ENCODE measurements around the gene TGM2. TPM values are rescaled to one million over a fixed set of nuclear protein-coding genes. Genes with fewer than 3 reads are reported as not detected.

TGM2 gene
- total and polyA plus RNA-seq, 9 of the 15 experiments (the other 6 are each of a cell fraction or from before 2014, with no cell fraction given) = 5.5 to 78.5 (median 37.6) TPM

DNA sequence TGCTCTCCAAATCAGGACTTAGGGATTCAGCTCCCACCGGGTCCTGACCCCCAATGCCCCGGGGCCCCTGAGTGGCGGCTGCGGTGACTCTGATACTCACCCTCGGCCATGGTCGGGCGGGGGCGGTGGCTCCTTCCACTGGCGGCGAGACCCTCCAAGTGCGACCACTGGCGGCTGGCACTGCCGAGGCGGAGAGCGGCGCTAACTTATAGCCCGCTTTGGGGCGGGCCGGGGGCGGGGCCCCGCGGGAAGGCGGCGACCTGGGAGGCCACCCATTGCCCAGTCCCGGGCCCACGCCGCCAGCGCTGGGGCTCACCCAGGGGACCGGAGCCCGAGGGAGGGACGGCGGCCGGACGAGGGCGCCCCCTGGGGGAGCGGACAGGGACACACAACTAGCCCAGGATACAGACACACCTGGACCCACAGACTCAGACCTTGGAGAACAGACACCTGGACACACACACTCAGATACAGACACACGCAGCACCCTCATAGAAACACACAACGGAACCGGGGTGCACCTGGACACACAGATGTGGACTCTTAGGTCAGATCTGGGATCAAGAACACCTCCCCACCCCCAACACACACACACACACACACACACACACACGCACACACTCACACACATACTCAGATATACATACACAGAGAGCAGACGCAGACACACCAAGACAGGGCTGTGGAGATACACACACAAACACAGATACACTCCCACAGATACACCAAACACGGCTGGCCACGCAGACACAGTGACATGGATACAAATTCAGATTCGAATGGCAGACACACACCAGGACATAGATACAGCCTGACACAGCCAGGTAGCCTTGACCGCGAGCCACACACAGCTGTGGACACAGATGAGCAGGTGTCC, at the start of gene TGM2 (continued):
- TF ChIP-seq, protein P1, sequence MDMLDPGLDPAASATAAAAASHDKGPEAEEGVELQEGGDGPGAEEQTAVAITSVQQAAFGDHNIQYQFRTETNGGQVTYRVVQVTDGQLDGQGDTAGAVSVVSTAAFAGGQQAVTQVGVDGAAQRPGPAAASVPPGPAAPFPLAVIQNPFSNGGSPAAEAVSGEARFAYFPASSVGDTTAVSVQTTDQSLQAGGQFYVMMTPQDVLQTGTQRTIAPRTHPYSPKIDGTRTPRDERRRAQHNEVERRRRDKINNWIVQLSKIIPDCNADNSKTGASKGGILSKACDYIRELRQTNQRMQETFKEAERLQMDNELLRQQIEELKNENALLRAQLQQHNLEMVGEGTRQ (CRISPR knock-in tag; IDR thresholded peaks at IDR 0.05) = no peak
- TF ChIP-seq, protein P2, sequence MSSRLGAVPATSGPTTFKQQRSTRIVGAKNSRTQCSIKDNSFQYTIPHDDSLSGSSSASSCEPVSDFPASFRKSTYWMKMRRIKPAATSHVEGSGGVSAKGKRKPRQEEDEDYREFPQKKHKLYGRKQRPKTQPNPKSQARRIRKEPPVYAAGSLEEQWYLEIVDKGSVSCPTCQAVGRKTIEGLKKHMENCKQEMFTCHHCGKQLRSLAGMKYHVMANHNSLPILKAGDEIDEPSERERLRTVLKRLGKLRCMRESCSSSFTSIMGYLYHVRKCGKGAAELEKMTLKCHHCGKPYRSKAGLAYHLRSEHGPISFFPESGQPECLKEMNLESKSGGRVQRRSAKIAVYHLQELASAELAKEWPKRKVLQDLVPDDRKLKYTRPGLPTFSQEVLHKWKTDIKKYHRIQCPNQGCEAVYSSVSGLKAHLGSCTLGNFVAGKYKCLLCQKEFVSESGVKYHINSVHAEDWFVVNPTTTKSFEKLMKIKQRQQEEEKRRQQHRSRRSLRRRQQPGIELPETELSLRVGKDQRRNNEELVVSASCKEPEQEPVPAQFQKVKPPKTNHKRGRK (tag; IDR thresholded peaks at IDR 0.05) = no peak
- TF ChIP-seq GABPA (tag; conservative IDR thresholded peaks at IDR 0.05; ENCODE audit: low read depth) (no peak), PHB (CRISPR knock-in tag; IDR thresholded peaks at IDR 0.05) (no peak), ASH1L (IDR thresholded peaks at IDR 0.05; ENCODE audit: borderline replicate concordance, low read depth, partially characterized antibody) (no peak), FOSL1 (tag; conservative IDR thresholded peaks at IDR 0.05) (no peak; the same call in 1 of the 2 replicates), ZNF583 (CRISPR knock-in tag; IDR thresholded peaks at IDR 0.05) (0 out of 2 replicates have a peak, but pooled peaks have one; percentile 4), ZNF76 (CRISPR knock-in tag; IDR thresholded peaks at IDR 0.05; ENCODE audit: borderline replicate concordance) (no peak), KDM2B (CRISPR knock-in tag; IDR thresholded peaks at IDR 0.05) (no peak), FOXJ3 (CRISPR knock-in tag; IDR thresholded peaks at IDR 0.05) (no peak), ZSCAN29 (IDR thresholded peaks at IDR 0.05) (no peak), MEF2A (IDR thresholded peaks at IDR 0.05; ENCODE audit: control insufficient read depth, low read depth, low read length) (no peak), NCOA1 (IDR thresholded peaks at IDR 0.05; ENCODE audit: low read depth) (no peak), KAT8 (IDR thresholded peaks at IDR 0.05; ENCODE audit: low read depth) (no peak), TARDBP (IDR thresholded peaks at IDR 0.05) (0 out of 2 replicates have a peak, but pooled peaks have one; percentile 21), NR1H2 (CRISPR knock-in tag; IDR thresholded peaks at IDR 0.05) (0 out of 2 replicates have a peak, but pooled peaks have one; percentile 63), POLR2AphosphoS2 (IDR thresholded peaks at IDR 0.05; ENCODE audit: low read length) (no peak), HDAC3 (IDR thresholded peaks at IDR 0.05; ENCODE audit: borderline replicate concordance, partially characterized antibody) (no peak), MTA3 (IDR thresholded peaks at IDR 0.05; ENCODE audit: borderline replicate concordance) (peak; percentile 79), EP300 (IDR thresholded peaks at IDR 0.05; ENCODE audit: low read length) (no peak), FOXA1 (IDR thresholded peaks at IDR 0.05; ENCODE audit: borderline replicate concordance) (no peak), ZKSCAN8 (CRISPR knock-in tag; IDR thresholded peaks at IDR 0.05) (no peak), SAFB2 (IDR thresholded peaks at IDR 0.05; ENCODE audit: borderline replicate concordance, low read depth, low read length, severe bottlenecking) (no peak)
- TF ChIP-seq, protein P3, sequence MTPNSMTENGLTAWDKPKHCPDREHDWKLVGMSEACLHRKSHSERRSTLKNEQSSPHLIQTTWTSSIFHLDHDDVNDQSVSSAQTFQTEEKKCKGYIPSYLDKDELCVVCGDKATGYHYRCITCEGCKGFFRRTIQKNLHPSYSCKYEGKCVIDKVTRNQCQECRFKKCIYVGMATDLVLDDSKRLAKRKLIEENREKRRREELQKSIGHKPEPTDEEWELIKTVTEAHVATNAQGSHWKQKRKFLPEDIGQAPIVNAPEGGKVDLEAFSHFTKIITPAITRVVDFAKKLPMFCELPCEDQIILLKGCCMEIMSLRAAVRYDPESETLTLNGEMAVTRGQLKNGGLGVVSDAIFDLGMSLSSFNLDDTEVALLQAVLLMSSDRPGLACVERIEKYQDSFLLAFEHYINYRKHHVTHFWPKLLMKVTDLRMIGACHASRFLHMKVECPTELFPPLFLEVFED (CRISPR knock-in tag; conservative IDR thresholded peaks at IDR 0.05) = peak; percentile 86; the same call in 1 of the 2 replicates
- TF ChIP-seq, protein P4, sequence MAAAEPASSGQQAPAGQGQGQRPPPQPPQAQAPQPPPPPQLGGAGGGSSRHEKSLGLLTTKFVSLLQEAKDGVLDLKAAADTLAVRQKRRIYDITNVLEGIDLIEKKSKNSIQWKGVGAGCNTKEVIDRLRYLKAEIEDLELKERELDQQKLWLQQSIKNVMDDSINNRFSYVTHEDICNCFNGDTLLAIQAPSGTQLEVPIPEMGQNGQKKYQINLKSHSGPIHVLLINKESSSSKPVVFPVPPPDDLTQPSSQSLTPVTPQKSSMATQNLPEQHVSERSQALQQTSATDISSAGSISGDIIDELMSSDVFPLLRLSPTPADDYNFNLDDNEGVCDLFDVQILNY (CRISPR knock-in tag; IDR thresholded peaks at IDR 0.05) = no peak
